ENCODE measurements around the gene CCDC192. TPM values are rescaled to one million over a fixed set of nuclear protein-coding genes. Genes with fewer than 3 reads are reported as not detected.

CCDC192 gene
- total and polyA plus RNA-seq, 2 donors (not counting 3 experiments of a cell fraction or from before 2014, with no cell fraction given): not detected

DNA sequence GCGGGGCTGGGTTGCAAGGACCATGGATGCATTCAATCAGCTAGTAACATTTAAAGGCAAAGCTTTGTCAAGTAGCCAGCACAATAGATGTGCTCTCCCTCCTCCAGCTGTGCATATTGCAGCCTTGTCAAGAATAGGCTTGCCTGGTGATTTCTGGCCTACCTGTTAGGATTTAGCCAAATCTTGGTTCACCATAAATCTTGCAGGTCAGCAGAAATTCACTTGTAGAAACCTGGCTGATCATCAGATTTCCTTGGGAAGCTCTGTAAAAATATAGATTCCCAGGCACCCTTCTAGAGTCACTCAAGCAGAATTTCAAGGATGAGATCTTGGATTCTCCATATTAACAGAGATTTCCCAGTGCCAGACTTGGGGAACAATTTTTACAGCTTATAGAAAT lies 228.2 kb downstream of the CCDC192 start:
- Histone ChIP-seq H3K27ac (ENCODE audit: insufficient read depth, low read depth, low read length) (no peak overlapping the region), H3K4me2 (ENCODE audit: insufficient read depth, low read length) (no peak overlapping the region), H4K20me1 (replicated peaks; ENCODE audit: control insufficient read depth, extremely low read depth, insufficient read depth, low read length) (no peaks in the 10 kb centered on the region), H3K36me3 (ENCODE audit: control insufficient read depth in 2 of 2, extremely low read depth in 1 of 2, insufficient read depth in 2 of 2, low read length in 2 of 2) (no peaks in the 10 kb centered on the region), H3K4me3 (replicated peaks in 1 of 3; ENCODE audit: insufficient read depth in 1 of 3, low read depth in 1 of 3, low read length in 3 of 3) (no peak overlapping the region), H3K9ac (replicated peaks; ENCODE audit: extremely low read depth, insufficient read depth, low read length) (no peak overlapping the region), H3K9me1 (replicated peaks; ENCODE audit: control insufficient read depth, extremely low read depth, insufficient read depth, low read length) (no peaks in the 10 kb centered on the region), H3K27me3 (ENCODE audit: control insufficient read depth in 2 of 2, insufficient read depth in 2 of 2, low read length in 2 of 2) (no peaks in the 10 kb centered on the region), H2AFZ (ENCODE audit: low read depth, low read length) (no peak overlapping the region), H3K4me1 (ENCODE audit: control insufficient read depth, extremely low read depth, insufficient read depth, low read length) (peaks cover 8% of the 10 kb centered on the region), H3K9me3 (replicated peaks; ENCODE audit: control insufficient read depth, insufficient read depth, low read length) (no peaks in the 10 kb centered on the region), H3K79me2 (ENCODE audit: control insufficient read depth, insufficient read depth, low read length) (no peaks in the 10 kb centered on the region)
- intact Hi-C loops (cut with micrococcal nuclease): no loop called here
- dilution Hi-C loops (cut with MboI; ENCODE audit: extremely low pct_ligation_motif_present, low sequenced_read_pairs): no loop called here
- TF ChIP-seq MYC (IDR thresholded peaks at IDR 0.05; ENCODE audit: low read depth, low read length) (no peak), JUN (IDR thresholded peaks at IDR 0.05; ENCODE audit: borderline replicate concordance, insufficient read depth, insufficient read length, low read depth) (no peak), POLR2A (IDR thresholded peaks at IDR 0.05; ENCODE audit: low read depth, low read length) (no peak)
- BruUV-seq (replicated peaks): no TSS peak
- ChIA-PET POLR2A (no interaction called here), CTCF (interaction anchor here (0.9 to 1.4 kb wide), 4 partner anchors 13 to 31 kb away, joined by 3 read pairs; no protein-coding TSS in a partner anchor)
- FAIRE-seq (no peak), DNase-seq (ENCODE audit: low read depth, low spot score) (no peak)

DNA sequence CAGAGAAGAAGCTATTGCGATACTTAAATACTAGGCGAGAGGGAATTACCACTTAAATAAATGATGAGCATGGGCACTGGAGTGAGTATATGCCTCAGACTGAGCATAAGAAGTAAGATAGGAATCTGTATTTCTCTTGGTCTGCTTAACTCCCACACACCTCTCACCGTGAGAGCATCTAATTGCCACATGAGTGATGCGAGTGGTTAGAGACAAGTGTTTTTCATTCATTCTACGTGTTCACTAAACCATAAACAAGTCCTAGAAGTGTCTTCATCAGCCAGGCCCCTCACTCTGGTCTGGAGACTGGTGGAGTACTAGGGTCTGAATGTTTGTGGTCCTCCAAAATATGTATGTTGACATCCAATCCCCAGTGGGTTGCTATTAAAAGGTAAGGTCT lies 230.2 kb downstream of the CCDC192 start:
- Histone ChIP-seq H3K9ac (replicated peaks; ENCODE audit: extremely low read depth, insufficient read depth, low read length) (no peak overlapping the region), H3K27me3 (ENCODE audit: control insufficient read depth in 2 of 2, insufficient read depth in 2 of 2, low read length in 2 of 2) (no peaks in the 10 kb centered on the region), H2AFZ (ENCODE audit: low read depth, low read length) (no peak overlapping the region), H3K79me2 (ENCODE audit: control insufficient read depth, insufficient read depth, low read length) (no peaks in the 10 kb centered on the region), H3K9me1 (replicated peaks; ENCODE audit: control insufficient read depth, extremely low read depth, insufficient read depth, low read length) (no peaks in the 10 kb centered on the region), H3K27ac (ENCODE audit: insufficient read depth, low read depth, low read length) (no peak overlapping the region), H3K4me2 (ENCODE audit: insufficient read depth, low read length) (no peak overlapping the region), H3K4me1 (ENCODE audit: control insufficient read depth, extremely low read depth, insufficient read depth, low read length) (peaks cover 8% of the 10 kb centered on the region), H3K36me3 (ENCODE audit: control insufficient read depth in 2 of 2, extremely low read depth in 1 of 2, insufficient read depth in 2 of 2, low read length in 2 of 2) (no peaks in the 10 kb centered on the region), H3K4me3 (replicated peaks in 1 of 3; ENCODE audit: insufficient read depth in 1 of 3, low read depth in 1 of 3, low read length in 3 of 3) (no peak overlapping the region), H4K20me1 (replicated peaks; ENCODE audit: control insufficient read depth, extremely low read depth, insufficient read depth, low read length) (no peaks in the 10 kb centered on the region), H3K9me3 (replicated peaks; ENCODE audit: control insufficient read depth, insufficient read depth, low read length) (no peaks in the 10 kb centered on the region)
- no peak for TF ChIP-seq FOS (IDR thresholded peaks at IDR 0.05; ENCODE audit: borderline replicate concordance, insufficient read depth, low read length)
- TF ChIP-seq, protein P1, sequence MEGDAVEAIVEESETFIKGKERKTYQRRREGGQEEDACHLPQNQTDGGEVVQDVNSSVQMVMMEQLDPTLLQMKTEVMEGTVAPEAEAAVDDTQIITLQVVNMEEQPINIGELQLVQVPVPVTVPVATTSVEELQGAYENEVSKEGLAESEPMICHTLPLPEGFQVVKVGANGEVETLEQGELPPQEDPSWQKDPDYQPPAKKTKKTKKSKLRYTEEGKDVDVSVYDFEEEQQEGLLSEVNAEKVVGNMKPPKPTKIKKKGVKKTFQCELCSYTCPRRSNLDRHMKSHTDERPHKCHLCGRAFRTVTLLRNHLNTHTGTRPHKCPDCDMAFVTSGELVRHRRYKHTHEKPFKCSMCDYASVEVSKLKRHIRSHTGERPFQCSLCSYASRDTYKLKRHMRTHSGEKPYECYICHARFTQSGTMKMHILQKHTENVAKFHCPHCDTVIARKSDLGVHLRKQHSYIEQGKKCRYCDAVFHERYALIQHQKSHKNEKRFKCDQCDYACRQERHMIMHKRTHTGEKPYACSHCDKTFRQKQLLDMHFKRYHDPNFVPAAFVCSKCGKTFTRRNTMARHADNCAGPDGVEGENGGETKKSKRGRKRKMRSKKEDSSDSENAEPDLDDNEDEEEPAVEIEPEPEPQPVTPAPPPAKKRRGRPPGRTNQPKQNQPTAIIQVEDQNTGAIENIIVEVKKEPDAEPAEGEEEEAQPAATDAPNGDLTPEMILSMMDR (IDR thresholded peaks at IDR 0.05; ENCODE audit: extremely low read depth in 1 of 2, insufficient read depth in 1 of 2, low read depth in 1 of 2, low read length in 2 of 2): no peak
- TF ChIP-seq, protein P2, sequence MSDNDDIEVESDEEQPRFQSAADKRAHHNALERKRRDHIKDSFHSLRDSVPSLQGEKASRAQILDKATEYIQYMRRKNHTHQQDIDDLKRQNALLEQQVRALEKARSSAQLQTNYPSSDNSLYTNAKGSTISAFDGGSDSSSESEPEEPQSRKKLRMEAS (IDR thresholded peaks at IDR 0.05; ENCODE audit: insufficient read depth, insufficient read length): no peak
- no peak for TF ChIP-seq EZH2 (IDR thresholded peaks at IDR 0.05; ENCODE audit: borderline replicate concordance, low read depth, low read length, severe bottlenecking)
- TF ChIP-seq MYC (IDR thresholded peaks at IDR 0.05; ENCODE audit: low read depth, low read length): no peak
- no peak for TF ChIP-seq JUN (IDR thresholded peaks at IDR 0.05; ENCODE audit: borderline replicate concordance, insufficient read depth, insufficient read length, low read depth)
- TF ChIP-seq GATA2 (IDR thresholded peaks at IDR 0.05; ENCODE audit: insufficient read depth, insufficient read length, low read depth, low read length): no peak
- no peak for TF ChIP-seq POLR2A (IDR thresholded peaks at IDR 0.05; ENCODE audit: low read depth, low read length)
- no peak for TF ChIP-seq POLR2AphosphoS5 (IDR thresholded peaks at IDR 0.05; ENCODE audit: insufficient read depth, low read depth, low read length)
- BruUV-seq (replicated peaks): no TSS peak
- dilution Hi-C loops (cut with MboI; ENCODE audit: extremely low pct_ligation_motif_present, low sequenced_read_pairs): no loop called here
- POLR2A ChIA-PET: no interaction called here
- DNase-seq (ENCODE audit: low read depth, low spot score): no peak
- FAIRE-seq: no peak
- intact Hi-C loops (cut with micrococcal nuclease): no loop called here
- CTCF ChIA-PET: no interaction called here

All from endothelial cell of umbilical vein (primary cell).